ENCODE results near the gene TBX21. TPM values are rescaled to one million over a fixed set of nuclear protein-coding genes. Genes with fewer than 3 reads are reported as not detected.
A peak's percentile ranks its signal among the peaks of the same experiment; 100 is the strongest.

TBX21 gene
- total and polyA plus RNA-seq, 7 donors, result 0.04 to 0.36 (median 0.12) TPM; not detected in 1

DNA sequence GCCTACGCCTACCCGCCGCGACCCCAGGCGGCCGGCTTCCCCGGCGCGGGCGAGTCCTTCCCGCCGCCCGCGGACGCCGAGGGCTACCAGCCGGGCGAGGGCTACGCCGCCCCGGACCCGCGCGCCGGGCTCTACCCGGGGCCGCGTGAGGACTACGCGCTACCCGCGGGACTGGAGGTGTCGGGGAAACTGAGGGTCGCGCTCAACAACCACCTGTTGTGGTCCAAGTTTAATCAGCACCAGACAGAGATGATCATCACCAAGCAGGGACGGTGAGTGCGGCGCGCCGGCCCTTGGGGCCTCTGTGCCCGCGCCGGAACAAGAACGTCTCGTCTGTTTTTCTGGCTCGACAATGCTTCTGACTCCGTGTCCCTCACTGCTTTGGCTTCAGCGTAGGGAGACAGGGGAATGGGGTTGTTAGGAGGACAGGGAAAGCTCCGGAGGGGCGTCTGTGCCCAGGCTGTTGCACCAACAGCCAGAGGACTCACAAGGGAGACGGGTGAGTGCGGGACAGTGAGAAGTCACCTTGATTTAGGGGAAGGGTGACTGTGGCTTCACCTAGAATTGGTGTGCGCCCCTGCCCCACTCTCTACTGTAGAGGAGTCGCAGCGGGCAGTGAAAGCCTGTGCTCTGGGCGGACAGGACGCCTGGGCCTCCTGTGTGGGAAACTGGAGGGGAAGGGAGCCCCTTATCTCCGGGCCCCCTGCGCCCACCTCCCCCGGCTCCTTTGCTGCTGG, 806 bp downstream of the TBX21 start:
- no peaks in the 10 kb centered on the region for H3K36me3 ChIP-seq (ENCODE audit: insufficient read depth in 1 of 2, low read depth in 1 of 2)
- TF ChIP-seq, protein P1, sequence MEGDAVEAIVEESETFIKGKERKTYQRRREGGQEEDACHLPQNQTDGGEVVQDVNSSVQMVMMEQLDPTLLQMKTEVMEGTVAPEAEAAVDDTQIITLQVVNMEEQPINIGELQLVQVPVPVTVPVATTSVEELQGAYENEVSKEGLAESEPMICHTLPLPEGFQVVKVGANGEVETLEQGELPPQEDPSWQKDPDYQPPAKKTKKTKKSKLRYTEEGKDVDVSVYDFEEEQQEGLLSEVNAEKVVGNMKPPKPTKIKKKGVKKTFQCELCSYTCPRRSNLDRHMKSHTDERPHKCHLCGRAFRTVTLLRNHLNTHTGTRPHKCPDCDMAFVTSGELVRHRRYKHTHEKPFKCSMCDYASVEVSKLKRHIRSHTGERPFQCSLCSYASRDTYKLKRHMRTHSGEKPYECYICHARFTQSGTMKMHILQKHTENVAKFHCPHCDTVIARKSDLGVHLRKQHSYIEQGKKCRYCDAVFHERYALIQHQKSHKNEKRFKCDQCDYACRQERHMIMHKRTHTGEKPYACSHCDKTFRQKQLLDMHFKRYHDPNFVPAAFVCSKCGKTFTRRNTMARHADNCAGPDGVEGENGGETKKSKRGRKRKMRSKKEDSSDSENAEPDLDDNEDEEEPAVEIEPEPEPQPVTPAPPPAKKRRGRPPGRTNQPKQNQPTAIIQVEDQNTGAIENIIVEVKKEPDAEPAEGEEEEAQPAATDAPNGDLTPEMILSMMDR (IDR thresholded peaks at IDR 0.05), result no peak
- H3K4me1 ChIP-seq, result peaks cover 4% of the 10 kb centered on the region
- H3K27me3 ChIP-seq (ENCODE audit: insufficient read depth in 3 of 3, low read length in 2 of 3), result peaks cover 0 to 44% (median 12%) of the 10 kb centered on the region in 3 donors
- intact Hi-C loops (cut with DNase I), result no loop called here
- DNase-seq (no peak), ATAC-seq (peak in 3 of 4 donors; percentile 28 to 43 (median 30))
- H3K9me3 ChIP-seq, result no peaks in the 10 kb centered on the region
- H3K27ac ChIP-seq, result no peak overlapping the region
- peak overlapping the region; percentile 62 for H3K4me3 ChIP-seq
- WGBS, 3 donors, result 9 to 11% (median 9%) methylated on average over 50 to 60 of the region's 60 CpGs

DNA sequence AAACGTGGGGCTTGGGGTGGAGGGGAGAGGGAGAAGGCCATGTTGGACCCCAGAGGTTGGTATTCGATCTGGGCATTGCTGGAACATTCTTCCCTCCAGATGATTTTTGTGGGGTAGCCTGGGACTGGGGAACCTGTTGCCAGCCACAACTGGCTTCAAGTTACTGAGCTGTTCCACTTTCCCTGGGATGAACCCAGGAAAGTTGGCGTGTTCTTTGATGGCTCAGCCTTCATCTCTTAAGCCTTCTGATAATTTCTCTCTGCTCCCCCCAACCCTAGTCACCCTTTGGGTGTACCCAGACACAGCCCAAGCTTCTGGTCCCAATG, 2.1 kb downstream of the TBX21 start:
- no peak for DNase-seq
- H3K9me3 ChIP-seq, result no peaks in the 10 kb centered on the region
- WGBS, 3 donors, result 74 to 76% (median 75%) methylated on average over 3 of the region's 3 CpGs
- H3K27ac ChIP-seq, result no peak overlapping the region
- no peak for ATAC-seq
- H3K4me1 ChIP-seq, result peaks cover 4% of the 10 kb centered on the region
- H3K36me3 ChIP-seq (ENCODE audit: insufficient read depth in 1 of 2, low read depth in 1 of 2), result no peaks in the 10 kb centered on the region
- no peak overlapping the region for H3K4me3 ChIP-seq
- intact Hi-C loops (cut with DNase I), result no loop called here
- peaks cover 0 to 40% (median 8%) of the 10 kb centered on the region in 3 donors for H3K27me3 ChIP-seq (ENCODE audit: insufficient read depth in 3 of 3, low read length in 2 of 3)
- TF ChIP-seq, protein P1 (IDR thresholded peaks at IDR 0.05), result no peak

DNA sequence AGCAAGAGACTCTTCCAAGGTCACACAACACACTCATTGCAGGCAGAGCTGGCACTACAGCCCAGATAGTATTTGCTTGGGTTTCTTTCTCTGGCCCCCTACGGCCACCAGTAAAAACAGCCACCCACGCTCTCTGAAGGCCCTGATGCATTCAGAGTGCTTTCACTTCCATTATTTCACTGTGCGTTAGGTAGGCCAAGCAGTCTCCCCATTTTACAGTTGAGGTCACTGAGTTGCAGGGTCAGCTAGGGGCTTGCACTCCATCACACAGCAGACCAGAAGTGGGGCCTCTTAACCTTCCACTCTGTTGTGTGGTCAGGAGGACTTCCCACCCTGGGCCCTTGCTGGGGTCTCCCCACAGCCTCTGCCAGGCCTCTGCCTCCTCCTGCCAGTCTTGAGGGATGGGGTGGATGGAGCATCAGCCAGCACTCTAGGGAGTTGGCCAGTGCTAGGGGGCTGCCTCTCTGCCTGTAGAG, 2.5 kb downstream of the TBX21 start:
- Histone ChIP-seq H3K4me3 (no peak overlapping the region), H3K4me1 (peaks cover 4% of the 10 kb centered on the region), H3K9me3 (no peaks in the 10 kb centered on the region), H3K27ac (no peak overlapping the region), H3K36me3 (ENCODE audit: insufficient read depth in 1 of 2, low read depth in 1 of 2) (no peaks in the 10 kb centered on the region), H3K27me3 (ENCODE audit: insufficient read depth in 3 of 3, low read length in 2 of 3) (peaks cover 0 to 35% (median 8%) of the 10 kb centered on the region in 3 donors)
- 94% methylated on average over 3 of the region's 3 CpGs for WGBS, 3 donors
- ATAC-seq (no peak), DNase-seq (no peak)
- TF ChIP-seq, protein P1 (IDR thresholded peaks at IDR 0.05), result no peak
- intact Hi-C loops (cut with DNase I), result no loop called here

DNA sequence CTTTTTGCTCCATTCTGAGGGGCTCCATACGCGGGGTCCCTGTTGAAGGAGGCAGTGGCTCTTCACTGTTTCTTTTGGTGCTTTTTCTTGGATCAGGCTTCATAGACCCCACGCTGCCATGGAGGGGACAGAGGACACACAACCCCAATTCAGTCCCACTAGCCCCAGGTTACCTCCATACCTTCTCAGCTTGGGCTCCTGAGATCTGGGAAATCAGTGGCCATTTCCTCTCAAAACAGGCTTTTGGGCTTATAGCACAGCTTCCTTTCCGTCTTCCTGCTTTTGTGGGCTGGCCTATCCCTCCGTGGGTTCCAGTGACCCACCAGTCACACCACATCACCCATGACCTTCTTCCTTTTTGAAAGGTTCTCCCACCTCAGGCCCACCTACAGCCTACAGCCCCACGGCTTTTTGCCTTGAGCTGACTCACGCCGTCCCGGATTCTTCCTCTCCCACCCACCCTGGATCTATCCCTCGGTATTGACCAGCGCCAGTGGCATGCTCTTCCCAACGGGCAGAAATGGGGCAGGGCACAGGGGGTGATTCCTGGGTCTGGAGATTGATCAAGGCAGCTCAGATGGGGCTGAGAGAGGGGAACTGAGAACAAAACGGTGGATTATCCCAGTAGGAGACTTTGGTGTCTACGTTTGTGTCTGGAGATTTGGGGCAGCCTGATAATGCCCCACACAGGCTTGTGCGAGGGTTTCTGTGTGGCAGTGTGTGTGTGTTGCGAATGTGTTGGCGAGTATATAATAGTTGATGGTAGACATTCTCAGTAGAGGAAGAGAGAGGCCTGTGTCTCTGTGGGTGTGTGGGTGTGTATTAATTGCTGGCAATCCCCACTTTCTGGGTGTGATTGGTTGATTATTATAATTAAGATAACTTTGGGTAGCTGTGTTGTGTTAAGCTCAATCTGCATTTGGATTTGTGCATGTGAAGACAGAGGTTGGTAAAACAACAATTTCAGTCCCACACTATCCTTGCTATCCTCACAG, 3.8 kb downstream of the TBX21 start:
- Histone ChIP-seq H3K36me3 (ENCODE audit: insufficient read depth in 1 of 2, low read depth in 1 of 2) (no peaks in the 10 kb centered on the region), H3K27ac (no peak overlapping the region), H3K27me3 (ENCODE audit: insufficient read depth in 3 of 3, low read length in 2 of 3) (peaks cover 0 to 30% (median 8%) of the 10 kb centered on the region in 3 donors), H3K9me3 (no peaks in the 10 kb centered on the region), H3K4me3 (no peak overlapping the region), H3K4me1 (peaks cover 4% of the 10 kb centered on the region)
- 78 to 82% (median 78%) methylated on average over 17 of the region's 17 CpGs for WGBS, 3 donors
- TF ChIP-seq, protein P1 (IDR thresholded peaks at IDR 0.05), result no peak
- DNase-seq, result no peak
- ATAC-seq, result no peak
- intact Hi-C loops (cut with DNase I), result no loop called here

Data from psoas muscle (tissue), 8 donors.